MM.1S (cell line): ENCODE data around the gene ALPP.

Source experiments
- DNase-seq: peaks from one replicate; pipeline ENCODE4 v3.0.0-alpha.2; 2015
- H2AFZ ChIP-seq: fragments of 300-600 bp; sonication (generic); 2 replicates; pipeline ENCODE4 v1.6.0; 2016; ENCODE audit warnings: antibody characterized with exemption, low read length
- H3F3A ChIP-seq: fragments of 300-600 bp; sonication (generic); 2 replicates; pipeline ENCODE4 v1.6.1; 2016; ENCODE audit warnings: mild to moderate bottlenecking, antibody characterized with exemption, low read length, moderate library complexity, mixed read lengths; ENCODE audit not compliant: insufficient read depth
- H3K27ac ChIP-seq: fragments of 300-600 bp; sonication (generic); 2 replicates; pipeline ENCODE4 v1.5.1; 2016; ENCODE audit warnings: mild to moderate bottlenecking, low read length
- H3K27me3 ChIP-seq: fragments of 300-600 bp; sonication (generic); replicated peaks from 2 replicates; pipeline ENCODE4 v1.6.0; 2016; ENCODE audit warnings: low read length; ENCODE audit not compliant: insufficient read depth
- H3K36me3 ChIP-seq: fragments of 300-600 bp; sonication (generic); replicated peaks from 2 replicates; pipeline ENCODE4 v1.6.1; 2016; ENCODE audit warnings: mild to moderate bottlenecking, low read length, mixed read lengths; ENCODE audit not compliant: insufficient read depth
- H3K4me1 ChIP-seq: fragments of 300-600 bp; sonication (generic); 2 replicates; pipeline ENCODE4 v1.6.1; 2016; ENCODE audit warnings: low read length, mixed read lengths
- H3K4me2 ChIP-seq: fragments of 300-600 bp; sonication (generic); 2 replicates; pipeline ENCODE4 v1.6.0; 2016; ENCODE audit warnings: low read depth, low read length
- H3K4me3 ChIP-seq: fragments of 300-600 bp; sonication (generic); 2 replicates; pipeline ENCODE4 v1.5.1; 2016; ENCODE audit warnings: low read length, mixed read lengths
- H3K79me2 ChIP-seq: fragments of 300-600 bp; sonication (generic); 2 replicates; pipeline ENCODE4 v1.6.1; 2016; ENCODE audit warnings: mixed run types, low read length, mixed read lengths
- H3K9ac ChIP-seq: fragments of 300-600 bp; sonication (generic); 2 replicates; pipeline ENCODE4 v1.6.1; 2016; ENCODE audit warnings: low read length, mixed read lengths
- H3K9me2 ChIP-seq: fragments of 300-600 bp; sonication (generic); replicated peaks from 2 replicates; pipeline ENCODE4 v1.6.1; 2016; ENCODE audit warnings: mild to moderate bottlenecking, low read length, mixed read lengths; ENCODE audit not compliant: insufficient read depth
- H3K9me3 ChIP-seq: fragments of 300-600 bp; sonication (generic); replicated peaks from 2 replicates; pipeline ENCODE4 v1.6.1; 2016; ENCODE audit warnings: mild to moderate bottlenecking, low read length, mixed read lengths; ENCODE audit not compliant: insufficient read depth
- H4K20me1 ChIP-seq: fragments of 300-600 bp; sonication (generic); 2 replicates; pipeline ENCODE4 v1.6.1; 2016; ENCODE audit warnings: mild to moderate bottlenecking, low read length, moderate library complexity, mixed read lengths; ENCODE audit not compliant: insufficient read depth
- CTCF ChIP-seq: fragments of 300-600 bp; sonication (generic); IDR thresholded peaks from 2 replicates; pipeline ENCODE4 v1.5.1; 2016; ENCODE audit warnings: antibody characterized with exemption, low read length, mixed read lengths
- EZH2 ChIP-seq: fragments of 300-600 bp; sonication (generic); optimal IDR thresholded peaks from 2 replicates; pipeline ENCODE3; 2017; ENCODE audit warnings: low read depth, mild to moderate bottlenecking, antibody characterized with exemption, low read length, mixed read lengths
- EZH2phosphoT487 ChIP-seq: fragments of 300-600 bp; sonication (generic); IDR thresholded peaks from 2 replicates; pipeline ENCODE4 v1.6.1; 2018; ENCODE audit warnings: antibody characterized with exemption, low read length

ALPP gene

GRCh38 chr2:232398293-232399034, 19.9 kb downstream of the ALPP start:
- no peaks in the 10 kb centered on the region for H4K20me1 ChIP-seq
- TF ChIP-seq CTCF (no peak), EZH2 (no peak), EZH2phosphoT487 (no peak)
- no peak overlapping the region for H2AFZ ChIP-seq
- no peak overlapping the region for H3K27ac ChIP-seq
- no peaks in the 10 kb centered on the region for H3K79me2 ChIP-seq
- no peaks in the 10 kb centered on the region for H3K9me3 ChIP-seq
- H3K9ac ChIP-seq, result no peak overlapping the region
- H3F3A ChIP-seq, result no peaks in the 10 kb centered on the region
- H3K36me3 ChIP-seq, result no peaks in the 10 kb centered on the region
- H3K4me2 ChIP-seq, result no peak overlapping the region
- DNase-seq, result no peak
- H3K4me1 ChIP-seq, result 0 out of 2 replicates have a peak, but pooled peaks cover 5% of the 10 kb centered on the region
- H3K27me3 ChIP-seq, result no peaks in the 10 kb centered on the region
- H3K4me3 ChIP-seq, result no peak overlapping the region
- H3K9me2 ChIP-seq, result no peaks in the 10 kb centered on the region

- Histone ChIP-seq H2AFZ (peak overlapping the region; percentile 38; the same call in 1 of the 2 replicates), H3K4me1 (0 out of 2 replicates have a peak, but pooled peaks cover 5% of the 10 kb centered on the region)
- TF ChIP-seq EZH2phosphoT487 (no peak), EZH2 (no peak), CTCF (no peak)
These were observed 21.9 kb downstream of the ALPP start for GRCh38 chr2:232400256-232401015.

GRCh38 chr2:232402518-232402917, 24.0 kb downstream of the ALPP start:
- no peaks in the 10 kb centered on the region for H3K79me2 ChIP-seq
- no peak overlapping the region for H2AFZ ChIP-seq
- H4K20me1 ChIP-seq, result no peaks in the 10 kb centered on the region
- no peak overlapping the region for H3K4me2 ChIP-seq
- no peak overlapping the region for H3K4me3 ChIP-seq
- H3F3A ChIP-seq, result no peaks in the 10 kb centered on the region
- DNase-seq, result no peak
- no peaks in the 10 kb centered on the region for H3K9me3 ChIP-seq
- H3K27ac ChIP-seq, result no peak overlapping the region
- H3K4me1 ChIP-seq, result 0 out of 2 replicates have a peak, but pooled peaks cover 5% of the 10 kb centered on the region
- no peaks in the 10 kb centered on the region for H3K9me2 ChIP-seq
- no peaks in the 10 kb centered on the region for H3K27me3 ChIP-seq
- TF ChIP-seq CTCF (no peak), EZH2 (no peak)
- no peak overlapping the region for H3K9ac ChIP-seq
- H3K36me3 ChIP-seq, result no peaks in the 10 kb centered on the region

More at GRCh38 chr2:232400256-232401015, 21.9 kb downstream of the ALPP start:
- no peak overlapping the region for H3K27ac ChIP-seq
- H3K4me3 ChIP-seq, result no peak overlapping the region
- no peaks in the 10 kb centered on the region for H3K9me2 ChIP-seq
- H4K20me1 ChIP-seq, result no peaks in the 10 kb centered on the region
- H3K27me3 ChIP-seq, result no peaks in the 10 kb centered on the region
- H3K36me3 ChIP-seq, result no peaks in the 10 kb centered on the region
- no peak for DNase-seq
- H3K9me3 ChIP-seq, result no peaks in the 10 kb centered on the region
- no peak overlapping the region for H3K4me2 ChIP-seq
- no peak overlapping the region for H3K9ac ChIP-seq
- no peaks in the 10 kb centered on the region for H3K79me2 ChIP-seq
- H3F3A ChIP-seq, result no peaks in the 10 kb centered on the region
